Tibial nerve (tissue), 4 donors: ENCODE data around the gene FAM217A.

Experiments
- CTCF ChIP-seq, 5 experiments: fragments of 200-600 bp in 3 of 5; fragments of 450-650 bp in 2 of 5; sonication (generic) in 3 of 5; IDR thresholded peaks; one replicate each; pipeline ENCODE4 v1.5.1; 2016 to 2019; ENCODE audit warnings: antibody characterized with exemption in 5 of 5, mild to moderate bottlenecking in 3 of 5, moderate library complexity in 2 of 5
- EP300 ChIP-seq, 2 donors: sonication (generic); formaldehyde crosslinking; IDR thresholded peaks; one replicate each; pipeline ENCODE4 v1.6.1; 2017; ENCODE audit warnings: antibody characterized with exemption in 2 of 2, mild to moderate bottlenecking in 1 of 2
- POLR2A ChIP-seq, 2 donors: fragments of 450-650 bp; IDR thresholded peaks; one replicate each; pipeline ENCODE4 v1.6.1; 2017; ENCODE audit warnings: antibody characterized with exemption in 2 of 2, mild to moderate bottlenecking in 2 of 2, moderate library complexity in 2 of 2

GRCh38 chr6:4071330-4071729 is 7.6 kb downstream of the FAM217A start:
- TF ChIP-seq EP300 (IDR thresholded peaks at IDR 0.05), result no peak
- no peak for TF ChIP-seq CTCF (IDR thresholded peaks at IDR 0.05)
- no peak for TF ChIP-seq POLR2A (IDR thresholded peaks at IDR 0.05)
